HG03097 (cell line): ENCODE results near the gene FAM43A.
A peak's percentile ranks its signal among the peaks of the same experiment; 100 is the strongest.

Source experiments
- ATAC-seq: cut with Tn5 transposase; IDR thresholded peaks from one replicate; pipeline ENCODE4 v1.9.1; 2021; ENCODE audit not compliant: unreplicated experiment, low FRiP score

FAM43A gene

GRCh38 chr3:194675081-194675640 lies 10.5 kb upstream of the FAM43A start:
- ATAC-seq, result no peak

GRCh38 chr3:194675680-194676079 lies 10.0 kb upstream of the FAM43A start:
- ATAC-seq, result no peak

GRCh38 chr3:194676471-194676870 lies 9.2 kb upstream of the FAM43A start:
- ATAC-seq, result no peak

- no peak for ATAC-seq
Measured at GRCh38 chr3:194680888-194681615, 4.6 kb upstream of the FAM43A start.

- ATAC-seq, result no peak
Measured at GRCh38 chr3:194682189-194682693, 3.4 kb upstream of the FAM43A start.

- no peak for ATAC-seq
Measured at GRCh38 chr3:194682694-194683310, 2.9 kb upstream of the FAM43A start.

GRCh38 chr3:194683380-194683779 lies 2.3 kb upstream of the FAM43A start:
- no peak for ATAC-seq

- no peak for ATAC-seq
Measured at GRCh38 chr3:194685065-194685717, 492 bp upstream of the FAM43A start.

GRCh38 chr3:194686414-194686815 lies 732 bp downstream of the FAM43A start:
- no peak for ATAC-seq

- no peak for ATAC-seq
Measured at GRCh38 chr3:194686816-194687637, 1.3 kb downstream of the FAM43A start.

GRCh38 chr3:194687638-194688199 lies 2.0 kb downstream of the FAM43A start:
- ATAC-seq, result peak; percentile 33

GRCh38 chr3:194688200-194688740 lies 2.6 kb downstream of the FAM43A start:
- no peak for ATAC-seq

GRCh38 chr3:194688946-194689345 lies 3.3 kb downstream of the FAM43A start:
- no peak for ATAC-seq

GRCh38 chr3:194689493-194689944 lies 3.8 kb downstream of the FAM43A start:
- no peak for ATAC-seq

- no peak for ATAC-seq
Measured at GRCh38 chr3:194690501-194691372, 5.1 kb downstream of the FAM43A start.

- ATAC-seq, result peak; percentile 54
Measured at GRCh38 chr3:194691481-194692283, 6.0 kb downstream of the FAM43A start.

- no peak for ATAC-seq
Measured at GRCh38 chr3:194696702-194697101, 11.0 kb downstream of the FAM43A start.

GRCh38 chr3:194702545-194702944 lies 16.9 kb downstream of the FAM43A start:
- ATAC-seq, result no peak
